Suppressor macrophage treated with lipopolysaccharide for 1 hour (primary cell): ENCODE results near the gene PSME3.
"Not testable (repeated sequence)": the region's sequence is repeated elsewhere in the genome, so short reads cannot be mapped to it uniquely, and the experiment has no call there.

Experiments used
- DNase-seq, 3 donors: peaks; one replicate each; pipeline ENCODE4 v3.0.0-alpha.2; 2020 to 2022

The PSME3 gene

DNA sequence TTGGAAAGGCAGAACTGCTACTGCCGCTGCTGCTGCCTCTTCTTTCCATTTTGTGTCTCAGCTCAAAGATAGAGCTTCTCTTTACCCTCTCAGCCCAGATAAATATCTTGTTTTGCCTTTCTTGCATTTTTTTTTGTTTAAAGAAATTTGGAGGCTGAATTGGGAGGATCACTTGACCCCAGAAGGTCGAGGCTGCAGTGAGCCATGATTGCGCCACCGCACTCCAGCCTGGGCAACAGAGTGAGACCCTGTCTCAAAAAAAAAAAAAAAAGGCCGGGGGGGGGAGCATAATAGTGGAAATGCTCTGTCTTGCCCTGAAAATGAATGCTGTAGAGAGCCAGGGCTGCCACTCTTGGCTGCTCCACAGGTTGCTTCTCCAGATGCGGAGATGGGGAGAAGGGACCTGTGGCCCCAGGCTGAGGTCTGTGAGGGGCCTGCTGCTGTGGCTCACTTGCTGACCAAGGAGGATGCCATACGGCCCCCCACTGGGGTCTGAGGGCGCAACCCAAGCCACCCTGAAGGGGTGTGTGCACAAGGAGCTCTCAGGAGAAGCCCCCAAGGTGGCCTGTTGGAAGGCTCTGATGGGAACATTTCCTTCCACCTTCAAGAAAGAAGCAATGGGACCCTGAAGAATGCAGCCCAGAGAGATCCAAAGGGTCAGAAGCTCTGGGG is 45.9 kb downstream of the PSME3 start:
- no peak for DNase-seq

DNA sequence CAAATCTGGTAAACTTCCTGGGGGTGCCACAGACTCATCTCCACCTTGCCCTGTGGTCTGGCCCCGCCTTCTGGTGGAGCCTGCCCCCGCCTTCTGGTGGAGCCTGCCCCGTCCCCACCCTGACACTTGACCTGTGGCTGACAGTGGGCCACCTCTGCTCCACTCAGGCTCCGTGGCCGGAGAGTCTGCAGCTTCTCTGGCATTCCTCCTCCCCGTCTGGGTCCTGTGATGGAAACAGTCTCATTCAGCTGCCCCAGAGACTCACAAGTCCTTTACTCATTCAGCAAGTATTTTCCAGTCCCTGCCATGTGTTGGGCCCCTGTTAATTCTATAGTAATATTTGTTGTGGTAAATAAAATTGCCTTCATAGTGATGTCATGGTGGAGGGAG is 46.4 kb downstream of the PSME3 start:
- no peak for DNase-seq

DNA sequence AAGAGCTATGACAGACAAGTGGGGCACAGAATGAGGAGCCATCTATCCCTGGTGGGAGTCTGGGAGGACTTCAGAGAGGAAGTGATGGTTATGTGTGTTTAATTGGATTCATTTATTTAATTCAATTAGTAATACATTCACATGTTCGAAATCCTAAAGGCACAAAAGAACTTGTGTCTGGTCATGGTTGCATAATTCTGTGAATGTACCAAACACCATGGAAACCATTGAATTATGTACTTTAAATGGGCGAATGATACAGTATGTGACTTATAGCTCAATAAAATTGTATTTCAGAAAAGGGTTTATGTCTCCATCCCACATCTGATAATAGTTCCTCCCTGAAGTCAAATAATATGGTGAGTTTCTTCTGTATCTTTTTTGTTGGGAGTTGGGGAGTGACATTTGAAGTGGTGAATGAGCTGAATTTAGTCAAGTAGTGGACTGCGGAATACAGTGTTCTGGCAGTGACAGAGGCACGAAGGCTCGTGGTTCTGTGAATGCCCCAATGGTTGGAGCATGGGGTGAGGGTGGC is 47.6 kb downstream of the PSME3 start:
- no peak for DNase-seq

DNA sequence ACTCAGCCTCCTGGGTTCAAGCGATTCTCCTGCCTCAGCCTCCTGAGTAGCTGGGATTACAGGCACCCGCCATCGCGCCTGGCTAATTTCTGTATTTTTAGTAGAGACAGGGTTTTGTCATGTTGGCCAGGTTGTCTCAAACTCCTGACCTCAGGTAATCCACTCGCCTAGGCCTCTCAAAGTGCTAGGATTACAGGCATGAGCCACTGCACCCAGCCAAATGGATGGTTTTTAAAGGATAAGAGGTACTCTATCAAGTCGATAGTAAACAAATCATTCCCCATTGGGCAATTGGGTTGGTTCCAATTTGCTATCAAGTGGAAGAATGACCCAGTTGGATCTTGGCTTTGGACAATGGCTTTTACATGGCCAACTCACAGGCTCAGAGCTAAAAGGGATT is 48.5 kb downstream of the PSME3 start:
- not testable (repeated sequence) for DNase-seq

DNA sequence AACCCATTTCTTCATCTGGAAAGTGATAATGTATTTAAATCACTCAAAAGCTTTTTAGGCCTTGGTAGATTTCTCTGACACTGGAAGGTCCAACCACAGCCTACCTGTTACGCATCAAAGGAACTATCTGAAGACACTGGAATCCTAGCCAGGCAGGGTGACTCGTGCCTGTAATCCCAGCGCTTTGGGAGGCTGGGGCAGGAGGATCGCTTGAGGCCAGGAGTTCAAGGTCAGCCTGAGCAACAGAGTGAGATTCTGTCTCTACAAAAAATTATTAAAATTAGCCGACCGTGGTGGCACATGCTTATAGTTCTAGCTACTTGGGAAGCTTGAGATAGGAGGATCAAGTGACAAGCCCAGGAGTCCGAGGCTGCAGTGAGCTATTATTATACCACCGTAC is 49.0 kb downstream of the PSME3 start:
- no peak for DNase-seq

DNA sequence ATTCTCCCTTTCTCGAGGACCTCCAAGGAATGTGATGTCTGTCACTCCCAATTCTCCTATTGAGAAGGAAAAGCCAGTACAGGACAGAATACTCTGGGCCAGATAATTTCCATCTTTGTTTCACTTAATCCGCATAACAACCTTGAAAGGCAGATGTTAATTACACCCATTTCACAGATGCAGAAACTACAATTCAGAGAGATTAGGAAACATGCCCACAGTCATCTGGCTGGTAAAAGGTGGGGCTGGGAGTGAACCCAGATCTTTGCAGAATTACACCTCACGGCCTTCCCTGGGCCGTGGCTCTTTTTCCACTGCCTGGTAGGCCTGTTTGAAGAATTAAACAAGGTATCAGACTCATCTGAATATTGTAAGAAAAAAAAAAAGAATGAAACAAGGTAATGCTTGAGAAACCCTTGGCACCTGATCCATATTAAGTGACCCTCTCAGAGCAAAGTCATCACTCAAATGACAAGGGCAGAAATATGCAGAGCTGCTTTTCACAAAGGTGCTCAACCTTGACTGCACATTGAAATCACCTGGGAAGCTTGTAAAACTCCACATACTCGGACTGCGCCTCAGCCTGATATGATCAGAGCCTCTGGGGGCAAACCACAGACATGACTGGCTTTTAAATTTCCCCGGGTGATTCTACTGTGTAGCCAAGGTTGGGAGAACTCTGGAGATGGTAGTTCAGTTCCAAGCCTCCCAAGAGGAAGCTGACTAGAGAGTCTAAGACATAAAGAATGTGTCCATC is 50.8 kb downstream of the PSME3 start:
- no peak for DNase-seq

DNA sequence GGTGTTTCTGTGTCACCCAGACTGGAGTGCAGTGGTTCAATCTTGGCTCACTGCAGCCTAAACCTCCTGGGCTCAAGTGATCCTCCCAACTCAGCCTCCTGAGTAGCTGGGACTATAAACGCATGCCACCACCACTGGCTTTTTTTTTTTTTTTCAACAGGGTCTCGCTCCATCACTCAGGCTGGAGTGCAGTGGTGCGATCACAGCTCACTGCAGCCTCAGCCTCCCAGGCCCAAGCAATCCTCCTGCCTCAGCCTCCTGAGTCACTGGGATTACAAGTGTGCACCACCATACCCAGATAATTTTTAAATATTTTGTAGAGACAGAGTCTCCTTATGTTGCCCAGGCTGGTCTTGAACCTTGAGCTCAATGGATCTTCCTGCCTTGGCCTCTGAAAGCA is 52.6 kb downstream of the PSME3 start:
- DNase-seq = not testable (repeated sequence)

DNA sequence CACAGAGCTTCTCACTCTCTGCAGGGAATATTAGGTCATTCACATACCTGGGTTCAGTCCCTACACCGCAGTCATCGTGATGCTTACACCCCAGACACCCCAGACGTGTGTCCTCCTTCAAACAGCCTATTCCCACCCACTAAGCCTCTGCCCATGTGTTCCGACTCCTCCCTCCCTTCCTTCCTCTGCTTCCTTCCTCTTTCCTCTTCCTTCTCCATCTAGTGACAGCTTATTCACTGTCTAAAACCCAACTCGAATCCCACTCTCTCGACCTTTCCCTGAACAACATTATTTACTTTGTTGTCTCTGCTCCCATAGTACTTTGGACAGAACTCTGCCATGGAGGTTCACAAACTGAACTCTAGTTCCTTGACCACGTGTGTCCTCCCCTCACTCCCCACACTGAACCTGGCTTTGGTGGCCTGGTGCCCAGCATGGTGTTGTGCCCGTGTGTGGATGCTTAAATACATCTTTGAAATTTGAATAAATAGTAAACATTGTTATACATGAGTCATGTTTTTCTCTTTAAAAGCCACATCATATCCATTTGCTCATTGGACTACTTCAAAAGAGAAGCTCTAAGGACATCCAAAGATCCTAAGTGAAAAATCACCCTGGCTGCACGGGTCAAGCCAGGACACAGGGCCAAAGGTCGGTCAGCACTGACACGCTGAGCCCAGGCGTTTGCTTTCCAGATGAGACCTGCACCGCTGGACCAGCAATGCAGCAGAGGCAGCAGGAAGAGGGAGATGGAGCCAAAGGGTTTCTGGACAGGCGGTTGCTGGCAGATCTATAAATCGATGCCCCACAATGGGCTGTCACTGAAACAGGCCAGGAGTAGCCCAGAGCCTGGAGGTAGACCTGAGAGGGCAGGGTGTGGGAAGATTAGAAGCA is 53.3 kb downstream of the PSME3 start:
- DNase-seq = peak; percentile 51 to 53 (median 51)

DNA sequence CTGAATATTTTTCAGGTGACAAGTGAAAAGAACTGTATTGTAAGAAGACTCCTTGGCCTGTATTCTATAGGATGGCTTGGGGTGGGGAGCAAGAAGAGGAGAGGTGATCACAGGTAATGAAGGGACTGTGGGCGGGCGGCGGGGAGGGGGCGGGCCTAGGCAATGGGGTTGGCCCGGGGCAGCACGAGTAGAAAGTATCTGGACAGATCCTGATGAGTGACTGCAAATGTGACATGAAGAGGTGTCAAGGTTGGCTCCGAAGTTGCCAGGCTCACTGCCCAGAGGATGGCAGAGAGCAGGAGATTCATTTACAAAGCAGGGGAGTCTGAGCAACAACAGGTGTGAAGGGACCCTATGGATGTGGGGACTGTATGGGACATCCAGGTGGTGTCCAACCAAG is 56.6 kb downstream of the PSME3 start:
- no peak for DNase-seq

DNA sequence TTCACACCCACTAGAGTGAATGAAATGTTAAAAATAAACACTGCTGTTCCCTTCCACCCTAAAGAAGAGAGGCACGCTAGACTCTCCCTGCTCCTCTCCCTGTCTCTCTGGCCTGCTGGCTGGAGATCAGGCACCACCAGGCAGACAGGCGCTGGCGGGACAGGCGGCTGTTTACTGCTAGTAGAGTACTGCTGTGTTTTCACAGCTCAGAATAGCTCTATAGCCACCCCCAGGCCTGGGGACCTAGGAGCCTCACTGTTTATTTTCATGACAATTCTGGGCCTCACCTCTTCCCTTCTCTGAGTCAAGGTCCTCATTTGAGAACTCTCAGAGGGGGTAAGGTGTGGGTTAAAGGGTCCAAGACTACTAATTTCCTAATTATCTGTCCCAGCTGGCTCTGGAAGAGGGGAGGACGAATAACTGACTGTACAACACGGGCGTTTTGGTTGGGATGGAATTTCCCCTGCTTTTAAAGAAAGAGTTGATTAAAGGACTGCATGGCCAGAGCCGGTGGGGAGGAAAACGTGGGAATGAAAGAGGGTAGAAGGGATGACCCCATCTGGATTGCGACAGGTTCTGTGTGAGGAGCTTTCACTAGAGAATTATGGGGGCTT is 58.4 kb downstream of the PSME3 start:
- DNase-seq = peak in 1 of 3 donors; percentile 19

DNA sequence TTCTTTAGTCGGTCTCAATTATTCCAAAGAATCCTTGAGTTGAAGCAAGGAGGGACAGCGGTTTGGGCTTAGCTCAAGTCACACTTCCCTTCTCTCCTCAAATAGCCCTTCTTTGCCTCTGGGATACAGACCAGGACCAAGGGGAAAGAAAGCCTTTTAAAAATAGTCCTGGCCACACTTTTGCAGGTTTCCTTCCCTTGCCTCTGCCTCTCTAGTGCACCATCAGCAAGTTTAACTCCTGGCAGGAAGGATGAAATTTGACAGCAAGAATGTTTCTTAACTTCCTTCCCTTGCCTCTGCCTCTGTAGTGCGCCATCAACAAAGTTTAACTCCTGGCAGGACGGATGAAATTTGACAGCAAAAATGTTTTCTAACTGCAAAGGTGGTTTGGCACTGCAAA is 60.2 kb downstream of the PSME3 start:
- peak in 1 of 3 donors; percentile 26 for DNase-seq
